NCI-H460 (cell line): ENCODE data around the gene PSMB11. TPM values are rescaled to one million over a fixed set of nuclear protein-coding genes. Genes with fewer than 3 reads are reported as not detected.

Experiments
- DNase-seq: peaks from one replicate; pipeline ENCODE4 v3.0.0-alpha.2; 2016; ENCODE audit warnings: low read depth; ENCODE audit errors: extremely low read depth
- total RNA-seq: library from RNA; depleted of rRNA; stranded (reverse); fragments of >200 nt; shearing (Covaris generic); gene quantifications from 2 replicates; pipeline ENCODE4 v1.2.3, GENCODE V29; 2014

The PSMB11 gene
- total RNA-seq, 1 experiment from 2014 or later = not detected

DNA sequence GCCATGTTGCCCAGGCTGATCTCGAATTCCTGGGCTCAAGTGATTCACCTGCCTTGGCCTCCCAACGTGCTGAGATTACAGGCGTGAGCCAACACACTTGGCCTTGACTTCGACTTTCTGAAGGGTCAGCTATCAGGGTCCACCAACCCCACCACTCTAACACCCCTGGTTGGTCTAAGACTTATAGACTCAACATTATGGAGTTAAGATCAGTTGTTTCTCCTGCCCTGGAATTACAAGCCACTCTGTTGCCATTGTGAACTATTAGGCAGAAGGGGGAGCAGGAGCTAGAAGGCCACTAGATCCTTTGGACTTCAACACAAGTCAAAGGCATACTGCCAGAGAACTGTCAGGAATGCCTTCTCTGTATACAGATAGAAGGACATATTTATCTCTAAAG, 1.9 kb upstream of the PSMB11 start:
- DNase-seq = no peak

DNA sequence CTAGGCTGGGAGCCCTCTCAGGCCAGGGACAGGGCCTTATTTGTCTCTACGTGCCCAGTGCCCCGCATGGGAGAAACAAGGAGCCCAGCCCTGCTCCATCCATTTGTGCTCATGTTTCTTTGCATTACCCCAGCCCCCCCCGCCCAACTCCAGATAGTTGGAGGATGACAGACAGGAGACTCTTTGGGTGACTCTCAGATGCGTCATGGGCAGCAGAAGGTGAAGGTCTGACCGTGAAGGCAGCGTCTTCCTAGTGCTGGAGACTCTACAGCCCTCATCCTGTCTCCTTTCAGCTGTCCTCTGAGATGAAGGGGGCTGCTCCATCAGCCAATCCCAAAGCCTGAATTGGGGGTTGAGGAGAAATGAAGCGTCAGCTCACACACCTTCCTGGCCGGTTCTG, 283 bp upstream of the PSMB11 start:
- DNase-seq = no peak

DNA sequence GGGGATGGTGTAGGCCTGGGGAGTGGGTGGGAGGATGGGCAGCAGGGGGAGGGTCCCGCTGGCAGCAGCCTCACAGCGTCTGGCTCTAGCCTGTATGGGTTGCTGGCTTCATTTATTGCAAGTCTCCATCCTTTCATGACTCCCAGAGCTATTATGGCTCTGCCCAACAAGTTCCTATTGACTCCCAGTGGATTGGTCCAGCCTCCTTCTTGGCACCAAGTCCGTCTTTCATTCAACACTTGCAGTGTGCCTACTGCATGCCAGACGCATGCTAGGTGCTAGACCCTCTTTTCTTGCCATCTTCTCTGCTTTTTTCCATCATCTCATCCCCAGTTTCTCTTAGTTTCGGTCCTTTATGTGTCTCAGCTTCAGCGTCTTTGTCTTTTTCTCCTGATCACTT, 1.1 kb downstream of the PSMB11 start:
- no peak for DNase-seq

DNA sequence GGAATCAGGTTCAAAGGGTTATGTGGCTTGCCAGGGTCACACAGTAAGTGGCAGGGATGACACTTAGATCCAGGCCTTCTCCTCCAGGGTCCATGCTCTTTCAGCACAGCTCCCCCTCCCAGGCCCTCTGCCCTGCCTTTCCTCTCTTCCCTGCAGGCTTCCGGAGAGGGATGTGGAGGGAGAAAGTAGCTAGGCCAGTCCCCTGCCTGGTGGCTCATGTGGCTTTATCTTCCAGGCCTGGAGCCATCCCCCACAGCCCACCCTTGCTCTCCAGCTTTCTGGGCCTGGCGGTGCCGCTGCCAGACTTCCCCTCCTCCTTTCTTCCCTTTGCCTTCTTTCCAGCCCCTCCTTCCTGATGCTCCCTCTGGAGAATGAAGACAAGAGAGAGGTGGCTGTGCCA, 1.7 kb downstream of the PSMB11 start:
- DNase-seq = no peak

DNA sequence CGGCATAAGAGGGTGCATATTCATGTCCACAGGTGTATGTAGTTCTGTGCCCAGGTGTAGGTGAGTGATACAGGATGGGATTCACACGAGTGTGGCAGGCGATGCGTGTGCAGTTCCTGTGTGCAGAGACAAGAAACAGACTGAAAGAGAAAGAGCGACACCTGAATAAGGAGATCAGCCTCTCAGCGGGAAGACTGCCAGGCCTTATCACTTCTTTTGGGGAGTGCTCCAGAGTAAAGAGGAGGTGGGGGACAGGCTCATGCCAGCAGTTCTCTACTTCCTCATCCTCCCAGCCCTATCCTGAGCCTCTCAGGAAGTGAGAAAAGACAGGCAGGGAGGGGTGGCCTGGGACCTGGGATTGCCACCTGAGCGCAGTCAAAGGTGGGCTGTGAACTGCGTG, 2.8 kb downstream of the PSMB11 start:
- no peak for DNase-seq

DNA sequence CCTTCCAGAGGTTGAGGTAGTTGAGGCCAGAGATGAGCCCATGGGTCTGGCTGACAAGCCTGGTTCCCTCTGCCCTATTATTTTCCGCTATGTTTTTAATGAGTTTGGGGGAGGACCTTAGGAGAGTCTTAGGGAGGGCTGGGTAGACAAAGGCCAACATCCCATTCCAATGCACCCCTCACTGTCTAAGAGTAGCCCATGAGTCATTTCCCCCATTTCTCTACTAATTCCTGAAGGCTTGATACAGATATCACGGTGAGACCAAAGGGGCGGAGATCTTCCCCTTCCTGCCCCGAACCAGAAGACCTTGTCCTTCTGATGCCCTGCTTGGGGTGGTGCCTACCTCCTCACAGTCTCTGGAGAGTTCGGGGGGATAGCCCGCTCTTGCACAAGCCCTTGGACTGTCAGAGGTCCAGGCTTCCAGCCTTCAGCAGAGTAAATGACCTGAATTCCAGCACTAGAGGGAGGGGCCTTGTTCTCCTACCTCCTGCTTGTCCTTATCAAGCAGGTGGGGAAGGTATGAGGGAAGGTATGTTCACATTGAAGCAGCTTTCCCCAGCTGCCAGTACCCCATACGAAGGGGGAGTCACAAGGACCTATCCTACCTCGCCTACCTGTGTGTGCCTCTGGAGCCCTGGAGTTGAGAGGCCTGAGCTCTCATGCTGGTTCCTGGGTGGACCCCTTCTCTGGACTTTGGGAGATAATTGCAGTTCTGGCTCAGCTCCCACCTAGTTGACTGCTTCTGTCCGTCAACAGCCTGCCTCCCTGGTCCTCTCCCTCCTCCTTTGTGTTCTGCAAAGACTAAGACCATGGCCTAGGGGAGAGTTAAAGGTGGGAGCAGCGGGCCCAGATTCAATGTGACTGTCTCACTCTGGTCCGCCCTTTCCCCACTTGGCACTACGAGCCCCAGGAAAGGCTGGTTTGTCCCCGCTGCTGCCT, 3.7 kb downstream of the PSMB11 start:
- DNase-seq = no peak

DNA sequence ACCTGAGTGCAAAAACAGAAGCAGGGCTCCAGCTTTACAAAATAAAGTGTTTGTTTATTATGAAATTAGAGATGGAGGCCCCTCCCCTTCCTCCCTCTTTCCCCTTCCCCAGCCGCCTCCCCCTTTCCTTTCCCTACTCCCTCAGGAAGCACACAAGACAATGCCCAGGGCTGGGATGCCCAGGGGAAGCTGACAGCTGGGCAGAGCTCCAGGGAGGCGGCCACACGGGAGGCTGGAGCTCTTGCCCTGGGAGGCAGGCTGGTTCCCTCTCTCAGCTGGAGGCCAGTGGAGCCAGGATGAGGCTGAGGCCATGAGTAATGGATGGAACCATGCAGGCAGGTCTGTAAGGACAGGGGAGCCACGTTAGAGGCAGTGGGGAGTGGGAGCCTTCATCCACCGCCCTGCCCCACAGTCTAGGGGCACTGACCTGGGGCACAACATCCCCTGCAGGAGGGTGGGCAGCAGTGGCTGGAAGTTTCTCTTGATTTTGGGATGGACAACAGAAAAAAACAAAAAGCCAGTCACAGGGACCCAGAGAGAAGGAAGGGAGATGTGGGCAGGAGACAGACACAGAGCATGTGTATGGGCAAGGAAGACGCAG, 5.1 kb downstream of the PSMB11 start:
- DNase-seq = no peak

DNA sequence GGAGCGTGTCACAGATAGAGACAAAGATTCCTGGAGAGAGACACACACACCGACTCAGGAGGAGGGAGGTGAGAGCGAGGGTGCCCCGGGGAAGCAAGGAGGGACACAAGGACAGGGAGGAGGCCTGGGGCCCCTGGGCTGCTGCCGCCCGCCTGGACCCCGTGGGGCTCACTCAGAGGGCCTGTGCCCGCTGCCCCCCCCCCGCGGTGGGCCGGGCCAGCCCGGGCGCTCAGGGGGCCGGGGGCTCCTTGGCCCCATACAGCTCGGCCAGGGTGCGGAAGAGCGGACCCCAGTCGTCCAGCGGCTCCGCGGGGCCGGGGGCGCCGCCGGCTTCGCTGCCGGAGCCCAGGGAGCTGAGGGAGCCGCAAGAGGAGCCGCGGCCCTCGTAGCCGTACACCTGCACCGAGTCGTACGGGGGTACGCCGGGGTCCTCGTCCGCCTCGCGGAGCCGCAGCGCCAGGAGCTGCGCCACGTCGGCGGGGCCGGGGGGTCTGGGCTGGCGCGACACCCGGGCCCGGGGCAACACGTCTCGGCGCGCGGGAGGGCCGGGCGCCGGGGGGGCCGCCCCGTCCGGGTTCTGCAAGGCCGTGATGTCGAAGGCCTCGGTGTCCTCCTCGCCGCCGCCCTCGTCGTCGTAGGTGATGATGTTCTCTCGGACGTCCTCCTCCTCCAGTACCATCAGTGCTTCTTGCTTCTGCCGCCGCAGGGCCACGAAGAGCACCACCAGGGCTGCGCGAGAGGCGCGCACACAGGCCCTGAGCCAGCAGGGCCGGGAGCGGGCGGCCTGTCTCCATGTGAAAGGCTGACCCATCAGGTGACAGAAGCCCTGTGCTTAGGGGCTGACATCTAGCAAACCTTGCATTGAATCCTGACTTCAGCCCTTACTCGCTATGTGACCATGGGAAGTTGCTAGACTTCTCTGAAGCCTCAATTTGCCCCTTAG, 6.0 kb downstream of the PSMB11 start:
- no peak for DNase-seq

DNA sequence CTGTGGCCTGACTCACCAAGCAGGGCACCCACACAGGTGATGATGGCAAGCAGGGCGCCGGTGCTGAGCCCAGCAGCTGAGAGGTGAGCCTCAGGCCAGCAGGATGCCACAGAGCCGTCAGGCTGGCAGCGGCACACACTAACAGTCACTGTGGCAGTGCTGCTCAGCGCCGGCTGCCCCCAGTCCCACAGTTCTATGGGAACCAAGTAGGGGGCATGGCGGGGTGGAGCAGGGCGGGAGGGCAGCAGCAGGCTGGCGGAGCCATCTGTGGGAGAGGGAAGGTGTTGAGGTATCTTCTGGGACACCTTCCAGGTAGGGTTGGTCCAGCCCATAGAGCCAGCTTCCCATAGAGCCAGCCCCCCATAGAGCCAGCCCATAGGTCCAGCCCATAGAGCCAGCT, 7.0 kb downstream of the PSMB11 start:
- DNase-seq = no peak

DNA sequence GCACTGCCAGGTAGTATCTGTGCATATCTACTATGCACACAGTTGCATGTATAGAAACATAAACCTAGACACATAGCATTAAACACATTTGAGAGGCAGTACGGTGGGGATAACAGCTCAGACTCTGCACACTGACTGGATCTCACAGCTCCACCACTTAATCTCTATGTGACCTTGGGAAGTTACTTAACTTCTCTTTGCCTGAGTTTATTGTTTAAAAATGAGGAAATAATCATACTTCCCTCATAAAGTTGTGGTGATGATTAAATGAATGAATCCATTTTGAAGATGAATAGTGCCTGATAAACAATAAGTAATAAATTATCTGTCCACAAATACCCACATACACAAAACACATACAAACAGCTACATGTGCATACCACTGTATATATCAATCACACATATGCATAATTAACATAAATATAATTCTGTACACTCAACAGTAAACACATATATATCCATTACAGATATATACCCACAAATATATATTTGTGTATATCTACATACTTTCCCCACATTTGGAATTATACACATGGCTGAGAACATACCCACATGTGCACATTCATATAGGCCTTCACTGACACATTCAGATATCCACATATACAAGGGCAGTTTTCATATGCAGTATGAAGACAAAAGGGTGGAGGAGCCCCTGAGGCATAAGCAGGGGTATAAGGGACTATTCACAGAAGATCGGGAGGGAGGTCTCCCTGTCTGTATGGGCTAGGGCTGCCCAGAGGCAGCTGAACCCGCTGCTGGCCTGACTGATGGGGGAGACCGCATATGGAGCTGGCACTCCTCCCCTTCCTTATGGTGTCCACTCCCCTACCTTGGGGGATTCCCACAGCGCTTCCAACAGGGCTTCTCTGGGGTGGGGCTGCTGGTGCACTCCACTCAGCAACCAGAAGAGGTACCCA, 9.4 kb downstream of the PSMB11 start:
- no peak for DNase-seq

DNA sequence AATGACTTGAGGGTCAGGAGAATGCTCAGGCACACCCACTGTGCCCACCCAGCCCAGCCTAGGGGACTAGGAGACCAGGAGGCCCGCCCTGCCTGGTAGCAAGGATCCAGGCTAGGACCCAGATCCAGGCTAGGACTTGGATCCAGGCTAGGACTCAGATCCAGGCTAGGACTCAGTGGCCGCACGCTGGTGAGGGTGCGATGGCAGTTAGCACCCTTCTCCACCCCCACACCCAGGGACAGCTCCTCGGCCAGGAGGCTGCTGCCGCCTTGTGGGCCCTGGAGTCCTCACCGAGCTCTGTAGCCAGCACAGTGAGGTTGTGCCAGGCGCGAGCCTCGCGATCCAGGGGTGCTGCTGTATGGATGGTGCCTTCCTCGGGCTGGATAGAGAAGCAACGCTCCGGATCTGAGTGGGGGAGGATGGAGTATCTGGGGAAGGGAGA, 10.2 kb downstream of the PSMB11 start:
- no peak for DNase-seq

DNA sequence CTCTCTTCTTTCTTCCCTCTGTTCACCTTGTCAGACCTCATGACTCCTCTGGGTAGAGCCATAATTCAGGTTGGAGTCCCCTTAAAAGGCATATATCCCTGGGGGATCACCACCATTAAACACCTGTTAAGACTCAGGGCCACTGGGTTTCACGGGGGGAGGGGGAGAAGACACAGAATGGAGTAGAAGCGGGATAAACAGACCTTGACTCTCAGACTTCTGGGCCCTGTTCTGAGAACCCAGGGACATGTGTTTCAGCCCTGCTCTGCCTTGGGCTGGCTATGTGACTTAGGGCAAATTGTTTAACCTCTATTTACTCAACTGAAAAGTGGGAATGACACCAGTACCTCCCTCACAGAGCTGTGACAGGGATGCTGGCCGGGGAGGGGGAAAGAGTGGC, 10.7 kb downstream of the PSMB11 start:
- no peak for DNase-seq

DNA sequence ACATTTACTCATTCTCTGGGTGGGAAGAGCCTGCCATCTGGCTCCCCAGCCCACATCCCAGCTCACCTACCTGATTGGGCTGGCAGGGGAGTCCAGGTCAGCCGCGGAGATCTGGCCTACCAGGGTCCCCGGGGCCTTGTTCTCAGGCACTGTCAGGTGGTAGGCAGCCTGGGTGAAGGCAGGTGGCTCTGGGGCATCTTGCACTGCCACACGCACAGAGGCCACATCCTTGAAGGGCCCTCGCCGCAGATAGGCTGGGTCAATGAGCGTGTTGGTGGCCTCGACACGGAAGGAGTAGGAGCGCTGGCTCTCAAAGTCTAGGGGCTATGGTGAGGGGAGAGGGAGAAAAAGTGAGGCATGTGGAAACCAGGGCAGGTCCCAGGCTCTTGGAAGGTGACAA, 11.4 kb downstream of the PSMB11 start:
- no peak for DNase-seq

DNA sequence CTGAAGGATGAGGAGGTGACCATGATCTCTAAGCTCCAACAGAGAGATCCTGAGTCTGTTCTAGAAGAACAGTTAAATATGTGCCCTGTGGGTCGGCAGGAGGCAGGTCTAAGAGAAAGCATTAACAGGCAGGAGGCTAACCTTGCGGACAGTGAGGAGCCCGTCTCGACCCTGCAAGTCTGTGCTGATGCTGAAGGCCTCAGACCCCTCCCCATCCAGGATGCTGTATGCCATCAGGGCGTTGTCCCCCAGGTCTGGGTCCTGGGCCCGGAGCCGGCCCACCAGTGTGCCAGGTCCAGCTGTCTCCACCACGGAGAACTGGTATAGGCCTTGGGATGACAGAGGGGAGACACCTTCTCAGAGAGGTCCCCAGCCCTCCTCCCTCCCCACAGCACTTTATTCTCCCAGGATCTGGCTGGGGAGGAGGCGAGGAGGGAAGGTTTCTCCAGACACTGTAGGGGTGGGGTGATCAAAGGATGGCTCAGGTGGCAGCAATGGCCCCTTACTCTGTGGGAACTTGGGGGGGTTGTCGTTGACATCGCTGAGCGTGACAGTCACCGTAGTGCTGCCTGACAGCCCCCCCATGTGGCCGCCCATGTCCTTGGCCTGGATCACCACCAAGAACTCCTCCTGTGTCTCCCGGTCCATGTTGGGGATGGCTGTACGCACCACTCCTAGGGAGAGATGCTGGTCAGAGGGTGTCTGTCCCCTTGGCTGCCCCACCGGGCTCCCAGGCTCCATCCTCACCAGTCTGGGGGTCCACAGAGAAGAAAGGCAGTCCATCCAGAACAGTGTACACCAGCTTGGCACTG, 12.2 kb downstream of the PSMB11 start:
- DNase-seq = no peak

DNA sequence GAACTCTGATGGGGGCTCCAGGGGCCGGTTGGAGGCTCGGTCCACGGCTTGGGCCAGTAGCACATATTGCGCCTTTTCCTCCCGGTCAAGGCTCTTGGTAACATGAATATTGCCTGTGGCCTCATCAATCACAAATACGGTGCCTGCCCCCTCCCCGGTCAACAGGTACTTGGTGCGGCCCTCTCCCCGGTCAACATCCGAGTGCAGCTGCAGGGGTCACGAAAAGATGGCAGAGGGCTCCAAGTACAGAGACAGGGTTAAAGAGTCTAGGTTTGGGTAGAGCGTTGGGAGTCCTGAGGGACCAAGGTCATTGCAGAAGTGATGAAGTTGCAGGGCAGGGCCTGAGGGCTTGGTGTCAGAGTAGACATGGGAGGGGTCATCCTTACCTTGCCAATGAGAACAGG, 13.1 kb downstream of the PSMB11 start:
- DNase-seq = no peak

DNA sequence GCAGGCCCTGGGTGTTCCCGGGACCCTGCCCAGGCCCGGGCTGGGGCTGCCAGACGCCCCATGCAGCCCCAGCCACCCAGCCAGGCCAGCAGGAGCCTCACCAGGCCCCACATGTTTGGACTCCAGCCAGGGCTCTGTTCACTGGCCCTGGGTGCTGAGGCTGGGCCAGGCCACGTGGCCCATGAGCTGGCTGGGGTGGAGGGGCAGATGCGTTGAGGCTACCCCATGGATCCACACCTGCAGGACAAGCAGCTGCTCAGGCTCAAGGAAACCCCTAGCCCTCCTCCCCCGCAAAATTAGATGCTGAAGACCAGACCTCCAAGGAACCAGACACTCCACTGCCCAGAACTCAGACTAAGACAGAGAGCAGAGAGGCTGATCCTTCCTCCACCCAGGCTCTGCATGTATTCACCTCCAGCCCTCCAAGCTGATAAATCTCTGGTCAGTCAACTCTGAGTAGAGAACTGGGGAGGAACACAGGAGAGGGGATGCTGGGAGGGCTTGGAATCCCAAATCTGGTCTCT, 13.7 kb downstream of the PSMB11 start:
- no peak for DNase-seq

DNA sequence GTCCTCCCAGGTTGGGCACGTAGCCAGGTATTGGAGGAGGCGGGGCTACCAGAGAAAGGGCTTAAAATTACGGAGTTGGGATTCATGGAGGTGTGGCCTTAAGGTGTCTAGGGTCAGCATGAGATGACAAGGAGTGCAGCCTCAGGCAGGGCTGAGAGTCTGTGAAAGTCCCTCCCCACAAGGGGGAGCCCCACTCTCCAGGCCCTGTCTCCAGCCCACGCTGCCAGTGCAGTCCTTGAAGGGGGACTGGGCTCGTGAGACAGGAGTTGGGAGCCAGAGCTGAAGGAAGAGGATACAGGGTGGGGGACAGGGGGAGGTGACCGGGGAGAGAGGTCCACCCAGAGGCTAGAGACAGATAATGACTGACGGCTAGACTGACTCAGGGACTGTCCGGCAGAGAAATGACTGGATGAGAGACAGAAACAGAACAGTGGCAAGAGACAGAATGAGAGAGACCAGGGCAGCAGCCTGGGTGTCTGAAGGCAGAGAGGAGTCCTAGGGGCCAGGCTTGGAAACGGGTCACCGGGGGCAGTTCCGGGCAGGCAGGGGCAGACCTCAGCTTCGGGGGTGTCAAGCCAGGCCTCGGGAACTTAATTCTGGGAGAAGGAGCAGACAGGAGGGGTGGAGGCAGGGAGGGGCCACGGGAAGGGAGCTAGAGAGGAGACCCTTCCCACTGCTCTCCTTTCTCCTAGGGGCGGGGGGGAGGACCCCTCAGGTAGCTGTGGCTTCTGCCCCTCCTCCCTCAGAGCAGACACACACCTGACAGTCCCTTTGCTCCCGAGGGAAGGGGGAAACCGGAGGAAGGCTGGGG, 14.3 kb downstream of the PSMB11 start:
- DNase-seq = peak; percentile 72
